ENCODE data around the gene CITED4. TPM values are rescaled to one million over a fixed set of nuclear protein-coding genes. Genes with fewer than 3 reads are reported as not detected.

The CITED4 gene
- total RNA-seq, 1 donor from 2014 or later, result 4.7 TPM

DNA sequence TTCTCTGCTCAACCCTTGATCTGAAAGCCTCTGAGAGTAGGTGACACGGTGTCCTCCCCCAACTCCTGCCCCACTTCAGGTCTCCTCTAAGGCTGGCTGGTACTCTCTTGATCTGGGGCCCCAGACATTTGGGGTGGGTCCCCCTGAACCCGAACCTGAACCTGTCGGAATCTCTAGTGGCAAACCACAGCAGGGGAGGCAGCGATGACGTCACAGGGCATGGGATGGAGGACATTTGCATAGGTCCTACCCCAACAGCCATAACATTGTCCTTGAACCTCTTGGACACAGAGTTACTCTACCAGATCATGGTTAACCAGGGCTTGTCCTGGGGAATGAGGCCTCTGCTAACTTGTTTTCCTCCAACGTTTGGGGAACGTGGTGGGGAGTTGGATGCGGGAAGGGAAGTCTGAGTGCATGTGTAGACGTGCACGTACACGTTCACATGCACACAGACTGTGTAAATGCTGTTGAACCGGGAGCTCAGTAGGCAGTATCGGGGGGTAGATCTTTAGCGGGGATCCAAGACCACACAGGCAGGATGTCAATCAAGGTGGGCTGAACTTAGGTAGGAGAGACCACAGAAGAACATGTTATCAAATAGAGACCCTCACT lies 32.4 kb downstream of the CITED4 start:
- TF ChIP-seq, protein P1, sequence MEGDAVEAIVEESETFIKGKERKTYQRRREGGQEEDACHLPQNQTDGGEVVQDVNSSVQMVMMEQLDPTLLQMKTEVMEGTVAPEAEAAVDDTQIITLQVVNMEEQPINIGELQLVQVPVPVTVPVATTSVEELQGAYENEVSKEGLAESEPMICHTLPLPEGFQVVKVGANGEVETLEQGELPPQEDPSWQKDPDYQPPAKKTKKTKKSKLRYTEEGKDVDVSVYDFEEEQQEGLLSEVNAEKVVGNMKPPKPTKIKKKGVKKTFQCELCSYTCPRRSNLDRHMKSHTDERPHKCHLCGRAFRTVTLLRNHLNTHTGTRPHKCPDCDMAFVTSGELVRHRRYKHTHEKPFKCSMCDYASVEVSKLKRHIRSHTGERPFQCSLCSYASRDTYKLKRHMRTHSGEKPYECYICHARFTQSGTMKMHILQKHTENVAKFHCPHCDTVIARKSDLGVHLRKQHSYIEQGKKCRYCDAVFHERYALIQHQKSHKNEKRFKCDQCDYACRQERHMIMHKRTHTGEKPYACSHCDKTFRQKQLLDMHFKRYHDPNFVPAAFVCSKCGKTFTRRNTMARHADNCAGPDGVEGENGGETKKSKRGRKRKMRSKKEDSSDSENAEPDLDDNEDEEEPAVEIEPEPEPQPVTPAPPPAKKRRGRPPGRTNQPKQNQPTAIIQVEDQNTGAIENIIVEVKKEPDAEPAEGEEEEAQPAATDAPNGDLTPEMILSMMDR (IDR thresholded peaks at IDR 0.05; ENCODE audit: insufficient read depth, low read length, severe bottlenecking), result no peak
- FAIRE-seq (peak; percentile 43), DNase-seq (ENCODE audit: low read depth) (peak; percentile 53)
- H3K4me3 ChIP-seq (ENCODE audit: low read depth, low read length), result no peak overlapping the region
- H3K36me3 ChIP-seq (ENCODE audit: control insufficient read depth, insufficient read depth, low read length), result no peaks in the 10 kb centered on the region
- no peaks in the 10 kb centered on the region for H3K27me3 ChIP-seq (ENCODE audit: control insufficient read depth, insufficient read depth, low read length)

DNA sequence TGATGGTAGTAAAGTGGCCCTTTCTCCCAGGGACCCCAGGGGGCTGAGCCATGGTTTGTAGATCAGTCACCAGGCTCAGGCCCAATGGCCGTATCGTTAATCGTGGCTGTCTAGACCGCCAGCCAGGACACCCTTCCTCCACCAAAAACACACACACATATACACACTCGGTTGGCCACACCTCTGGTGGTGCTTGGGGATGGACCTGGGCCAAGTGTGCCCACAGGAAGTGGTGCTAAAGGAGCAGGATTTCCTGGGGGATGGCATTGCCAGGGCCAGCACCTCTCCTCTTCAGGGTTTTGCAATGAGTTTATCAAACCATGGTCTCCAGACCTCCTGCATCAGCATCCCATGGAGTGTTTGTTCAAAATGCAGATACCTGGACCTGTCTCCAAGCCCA lies 36.2 kb downstream of the CITED4 start:
- Histone ChIP-seq H3K4me3 (ENCODE audit: low read depth, low read length) (no peak overlapping the region), H3K27me3 (ENCODE audit: control insufficient read depth, insufficient read depth, low read length) (no peaks in the 10 kb centered on the region), H3K36me3 (ENCODE audit: control insufficient read depth, insufficient read depth, low read length) (no peaks in the 10 kb centered on the region)
- no peak for FAIRE-seq
- DNase-seq (ENCODE audit: low read depth), result no peak
- TF ChIP-seq, protein P1 (IDR thresholded peaks at IDR 0.05; ENCODE audit: insufficient read depth, low read length, severe bottlenecking), result no peak

- Histone ChIP-seq H3K36me3 (ENCODE audit: control insufficient read depth, insufficient read depth, low read length) (no peaks in the 10 kb centered on the region), H3K4me3 (ENCODE audit: low read depth, low read length) (no peak overlapping the region), H3K27me3 (ENCODE audit: control insufficient read depth, insufficient read depth, low read length) (no peaks in the 10 kb centered on the region)
- TF ChIP-seq, protein P1 (IDR thresholded peaks at IDR 0.05; ENCODE audit: insufficient read depth, low read length, severe bottlenecking), result no peak
- DNase-seq (ENCODE audit: low read depth), result no peak
- FAIRE-seq, result no peak
Observed at GRCh38 chr1:40825435-40825788, 36.8 kb downstream of the CITED4 start.

DNA sequence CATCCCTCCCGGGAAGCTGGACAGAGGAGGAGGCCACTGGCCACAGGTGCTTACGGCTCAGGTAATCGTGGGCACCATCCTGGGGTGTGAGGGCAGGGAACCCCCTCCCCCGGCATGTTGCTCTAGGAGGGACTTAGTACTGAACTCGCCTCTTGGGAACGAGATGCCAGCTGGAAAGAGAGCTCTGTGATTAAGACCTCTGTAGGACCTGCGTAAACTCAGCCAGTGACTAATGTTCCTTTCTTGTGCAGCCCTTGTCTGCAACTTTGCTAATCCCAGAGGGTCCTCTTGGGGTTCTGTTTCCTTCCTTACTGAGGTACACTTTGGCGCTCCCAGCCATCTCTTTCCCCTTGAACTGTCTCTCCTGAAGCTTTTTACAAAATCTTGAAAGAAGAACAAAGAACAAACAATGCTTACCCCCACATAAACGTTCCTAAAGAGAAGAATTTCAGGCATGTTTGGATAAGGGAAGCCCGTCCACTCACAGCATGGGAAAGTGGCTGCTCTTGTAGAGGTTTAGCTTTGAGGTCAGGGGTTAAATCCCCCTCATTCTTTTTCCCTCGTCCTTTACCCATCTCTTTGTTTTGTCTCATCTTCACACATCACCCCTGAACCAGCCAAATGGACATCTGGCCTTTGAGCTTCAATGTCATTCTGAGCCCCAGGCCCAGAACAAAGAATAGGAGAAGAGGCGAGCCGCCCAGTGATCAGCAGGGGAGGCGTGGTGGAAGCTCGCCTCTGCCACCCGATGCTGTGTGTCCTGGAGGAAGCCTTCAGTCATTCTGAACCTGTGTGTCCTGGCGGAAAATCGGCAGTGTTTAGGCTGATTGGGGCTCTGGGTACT lies 37.4 kb downstream of the CITED4 start:
- H3K4me3 ChIP-seq (ENCODE audit: low read depth, low read length), result no peak overlapping the region
- no peak for FAIRE-seq
- peak; percentile 38 for DNase-seq (ENCODE audit: low read depth)
- TF ChIP-seq, protein P1 (IDR thresholded peaks at IDR 0.05; ENCODE audit: insufficient read depth, low read length, severe bottlenecking), result no peak
- H3K27me3 ChIP-seq (ENCODE audit: control insufficient read depth, insufficient read depth, low read length), result no peaks in the 10 kb centered on the region
- H3K36me3 ChIP-seq (ENCODE audit: control insufficient read depth, insufficient read depth, low read length), result no peaks in the 10 kb centered on the region

- no peak for FAIRE-seq
- Histone ChIP-seq H3K36me3 (ENCODE audit: control insufficient read depth, insufficient read depth, low read length) (no peaks in the 10 kb centered on the region), H3K27me3 (ENCODE audit: control insufficient read depth, insufficient read depth, low read length) (no peaks in the 10 kb centered on the region), H3K4me3 (ENCODE audit: low read depth, low read length) (no peak overlapping the region)
- TF ChIP-seq, protein P1 (IDR thresholded peaks at IDR 0.05; ENCODE audit: insufficient read depth, low read length, severe bottlenecking), result no peak
- no peak for DNase-seq (ENCODE audit: low read depth)
Observed at GRCh38 chr1:40823983-40824382, 38.2 kb downstream of the CITED4 start.

Measured in bronchial epithelial cell (primary cell).